Inflammatory macrophage (primary cell): ENCODE results near the gene CAPN14.

Experiments used
- DNase-seq, 2 donors: peaks; one replicate each; pipeline ENCODE4 v3.0.0-alpha.2; 2020 to 2022

Gene CAPN14

DNA sequence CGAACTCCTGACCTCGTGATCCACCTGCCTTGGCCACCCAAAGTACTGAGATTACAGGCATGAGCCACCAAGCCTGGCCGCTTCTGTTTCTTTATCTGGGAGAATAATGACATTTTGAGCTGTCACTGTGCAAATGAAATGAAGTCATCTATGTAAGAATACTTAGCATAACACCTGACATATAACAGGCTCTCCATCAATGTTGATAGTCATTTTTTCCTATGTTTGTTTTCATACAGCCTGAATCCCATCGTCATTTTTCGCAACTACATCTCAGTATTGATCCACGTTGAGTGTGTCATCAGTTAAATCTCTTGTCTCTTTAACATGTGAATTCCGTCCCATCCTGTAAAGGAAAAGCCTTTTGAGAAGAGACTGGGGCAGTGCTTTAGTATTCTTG is 6.4 kb upstream of the CAPN14 start:
- DNase-seq = no peak

DNA sequence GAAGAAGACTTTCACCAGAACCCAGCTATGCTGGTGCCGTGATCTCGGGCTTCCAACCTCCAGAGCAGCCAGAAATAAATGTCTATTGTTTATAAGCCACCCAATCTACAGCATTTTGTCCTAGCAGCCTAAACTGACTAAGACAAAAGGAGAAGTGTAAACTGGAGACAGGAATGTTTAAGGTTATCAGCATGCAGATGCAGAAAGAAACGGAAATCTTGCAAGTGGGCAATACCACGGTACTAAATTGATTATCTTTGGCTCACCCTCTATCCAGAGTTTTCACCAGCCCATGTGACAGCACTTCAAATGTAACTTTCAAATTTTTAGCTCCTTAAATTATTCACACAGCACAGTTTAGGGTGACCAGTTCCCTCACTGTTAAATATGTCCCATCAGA is 5.7 kb upstream of the CAPN14 start:
- DNase-seq = no peak

DNA sequence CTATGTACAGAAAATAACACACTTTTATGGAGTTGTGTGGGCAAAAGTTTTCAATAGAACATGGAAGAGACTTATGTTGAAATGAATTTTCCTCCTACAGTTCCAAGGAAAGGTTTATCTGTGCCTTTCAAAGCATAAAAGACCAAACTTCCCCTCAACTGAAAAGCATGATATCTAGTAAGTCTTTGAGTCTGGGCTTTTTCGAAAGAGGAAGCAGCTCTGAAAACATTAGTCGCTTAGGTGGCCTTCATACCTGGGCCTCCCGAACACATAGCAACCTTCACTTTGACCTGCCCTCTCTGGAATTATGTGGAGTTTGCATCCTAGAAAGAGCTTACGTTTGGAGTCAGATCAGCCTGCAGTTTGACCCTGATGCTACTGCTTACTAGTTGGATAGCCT is 4.8 kb upstream of the CAPN14 start:
- DNase-seq = no peak

DNA sequence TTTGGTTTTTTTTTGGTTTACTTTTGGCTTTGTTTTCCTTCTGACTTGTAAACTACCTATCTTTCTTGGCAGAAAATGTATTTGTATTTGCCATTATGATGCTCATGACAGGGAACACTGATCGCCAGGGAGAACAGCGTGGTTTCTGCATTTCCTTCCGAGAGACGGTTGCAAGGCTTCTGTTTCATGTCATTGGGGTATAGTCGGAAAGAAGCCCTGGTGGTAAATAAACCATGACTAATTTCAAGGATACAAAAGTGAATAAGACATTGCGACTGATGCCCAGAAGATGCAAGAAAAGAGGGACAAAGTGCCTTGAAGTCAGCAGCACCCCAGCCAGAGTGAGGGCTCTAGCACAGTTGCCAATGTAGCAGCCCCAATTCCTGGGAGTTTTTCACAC is 4.2 kb upstream of the CAPN14 start:
- no peak for DNase-seq

DNA sequence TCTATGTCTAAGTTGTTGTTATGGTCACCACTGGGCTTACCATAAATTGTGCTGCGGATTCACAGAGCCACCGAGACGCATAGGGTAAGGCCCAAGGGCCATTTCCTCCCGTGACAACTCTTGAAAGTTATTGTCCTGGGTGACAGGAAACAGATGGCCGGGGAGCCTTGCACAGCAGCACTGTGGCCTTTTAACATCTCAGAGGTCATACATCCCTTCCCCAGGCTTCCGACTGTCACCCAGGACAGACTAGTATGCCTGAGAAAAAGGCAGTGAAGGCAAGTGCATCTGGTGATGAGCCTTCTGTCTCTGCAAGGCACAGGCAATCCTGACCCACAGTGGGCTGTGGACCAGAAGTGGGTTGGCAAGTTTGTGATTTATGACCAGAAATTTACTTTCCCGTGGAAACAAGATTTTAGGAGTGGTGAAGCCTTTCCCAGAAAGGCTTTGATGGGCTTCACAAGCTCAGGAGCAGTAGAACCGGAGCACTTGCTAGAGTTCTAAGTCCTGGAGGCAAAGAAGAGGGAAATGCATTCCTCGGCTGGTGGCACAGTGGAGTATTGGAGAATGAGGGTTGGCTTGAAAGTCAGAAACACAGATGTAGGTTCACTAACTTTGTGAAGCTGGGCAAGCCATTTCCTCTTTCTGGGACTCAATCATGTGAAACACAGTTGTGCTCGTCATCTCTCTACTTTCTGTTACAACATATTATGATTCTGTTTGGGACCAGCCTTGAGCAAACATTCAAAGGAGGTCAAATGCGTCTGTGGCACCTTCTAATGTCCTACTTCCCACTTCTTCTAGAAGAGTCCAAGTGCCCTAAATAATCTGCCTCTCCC is 2.0 kb upstream of the CAPN14 start:
- DNase-seq = peak; percentile 85 to 92

DNA sequence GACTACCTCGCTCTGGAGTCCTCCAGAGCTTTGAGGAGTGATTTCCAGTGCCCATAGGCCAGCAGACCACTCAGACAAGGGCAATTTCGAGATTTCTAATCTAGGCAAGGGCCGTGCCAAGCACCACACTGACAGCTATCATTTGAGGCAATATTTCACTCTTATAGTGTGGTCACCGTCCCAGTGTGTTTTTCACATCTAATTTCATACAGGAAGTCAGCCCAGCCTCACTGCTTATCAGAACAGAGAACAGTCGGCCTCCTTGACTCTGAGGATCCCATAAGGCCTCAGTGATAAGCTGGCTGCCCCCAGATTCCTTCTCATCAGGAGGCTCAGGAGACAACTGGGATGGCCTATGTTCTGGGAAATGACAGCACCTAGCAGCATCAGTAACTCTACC is 581 bp downstream of the CAPN14 start:
- DNase-seq = no peak

DNA sequence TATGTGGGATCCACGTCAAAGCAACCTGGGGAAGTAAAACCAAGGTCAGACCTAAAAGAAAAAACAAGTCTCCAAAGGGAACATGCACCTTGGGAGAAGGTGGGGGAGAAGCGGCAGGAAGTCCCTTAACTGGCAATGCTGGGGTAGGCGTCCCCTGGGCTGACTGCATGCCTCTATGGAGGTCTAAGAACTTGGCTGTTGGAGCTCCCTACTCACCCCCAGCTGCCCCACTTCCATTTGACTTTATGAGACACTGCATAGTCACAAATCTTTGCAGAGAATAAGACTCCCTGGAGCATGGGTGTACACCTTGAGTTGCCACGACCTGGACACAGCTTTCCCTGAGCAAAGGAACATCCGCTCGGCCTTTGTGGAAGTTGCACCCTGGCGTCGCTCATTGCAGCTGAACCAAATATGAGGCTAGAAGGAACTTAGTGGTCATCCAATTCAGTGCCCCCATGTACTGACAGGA is 2.8 kb downstream of the CAPN14 start:
- no peak for DNase-seq

DNA sequence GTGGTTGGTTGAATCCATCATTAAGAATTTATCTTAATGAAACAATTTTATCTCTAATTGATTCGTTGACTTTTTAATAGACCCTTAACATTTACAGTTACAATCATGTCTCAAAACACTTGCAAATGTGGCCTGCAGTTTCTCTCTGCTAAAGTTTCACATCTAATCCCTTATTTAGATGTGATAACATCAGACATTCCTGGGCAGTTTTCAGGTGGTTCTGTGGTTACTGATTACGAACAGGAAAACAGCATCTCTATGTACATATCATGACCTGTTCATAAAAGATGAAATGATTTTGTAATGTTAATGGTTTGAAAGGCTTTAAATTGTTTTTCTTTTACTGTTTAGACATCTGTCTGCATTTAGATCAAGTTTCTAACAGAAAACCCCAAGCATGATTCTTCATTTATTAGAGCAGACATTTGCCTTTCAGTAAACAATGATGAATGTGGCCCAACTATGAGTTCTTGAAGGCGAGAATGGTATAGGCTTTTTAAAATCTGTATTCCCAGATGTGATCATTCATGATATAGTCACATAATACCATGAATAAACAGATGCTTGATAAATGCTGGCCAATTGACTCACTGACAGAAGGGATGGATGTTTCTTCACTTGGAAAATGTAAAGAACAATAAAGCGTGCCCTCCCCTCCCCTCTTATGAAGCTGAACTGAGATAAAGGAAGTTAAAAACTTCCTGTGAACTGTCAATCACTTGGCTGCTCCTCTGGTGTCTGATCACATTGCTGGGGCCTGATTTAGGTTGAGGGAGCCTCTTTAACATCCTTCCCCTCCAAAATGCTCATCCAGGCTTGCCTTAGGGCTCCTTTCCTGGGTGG is 3.5 kb downstream of the CAPN14 start:
- DNase-seq = peak in 1 of 2 donors; percentile 9

DNA sequence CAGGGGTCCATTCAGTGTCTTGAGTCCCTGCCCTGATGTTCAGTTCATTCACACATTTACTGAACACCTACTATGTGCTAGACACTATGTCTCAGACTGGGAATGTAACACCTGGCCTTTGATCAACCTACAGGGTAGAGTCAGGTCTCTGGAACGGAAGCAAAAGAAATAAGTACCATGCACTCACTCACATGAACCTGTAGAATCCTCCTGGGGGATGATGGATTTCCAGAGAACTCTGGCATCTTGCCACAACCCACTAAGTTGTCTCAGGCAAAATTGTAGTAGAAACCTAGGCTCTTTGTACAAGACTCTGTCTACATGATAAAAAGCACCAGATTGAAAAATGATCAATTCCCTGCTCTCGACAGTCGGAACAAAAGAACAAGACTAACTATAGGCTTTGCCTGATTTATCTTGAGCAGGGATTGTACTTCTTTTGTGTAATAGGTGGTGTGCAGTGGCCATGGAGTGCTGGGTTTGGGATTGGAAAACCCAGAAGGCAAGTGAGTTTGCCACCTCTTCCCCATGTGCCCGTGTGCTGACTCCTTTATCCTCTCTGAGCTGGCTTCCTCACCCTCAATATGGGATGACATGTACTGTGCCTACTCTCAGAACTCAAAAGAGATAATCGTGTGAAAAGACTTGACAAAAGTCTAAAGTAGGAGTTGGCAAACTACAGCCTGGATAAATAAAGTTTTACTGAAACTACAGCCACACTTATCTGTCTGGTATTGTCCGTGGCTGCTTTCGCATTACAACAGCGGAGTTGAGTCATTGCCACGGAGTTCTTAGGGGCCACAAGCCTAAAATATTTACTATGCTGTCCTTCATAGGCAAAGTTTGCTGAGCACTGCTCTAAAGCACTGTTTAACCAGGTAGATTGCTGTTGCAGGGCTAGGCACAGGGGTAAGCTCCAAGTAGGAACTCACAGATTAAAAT is 4.4 kb downstream of the CAPN14 start:
- no peak for DNase-seq

DNA sequence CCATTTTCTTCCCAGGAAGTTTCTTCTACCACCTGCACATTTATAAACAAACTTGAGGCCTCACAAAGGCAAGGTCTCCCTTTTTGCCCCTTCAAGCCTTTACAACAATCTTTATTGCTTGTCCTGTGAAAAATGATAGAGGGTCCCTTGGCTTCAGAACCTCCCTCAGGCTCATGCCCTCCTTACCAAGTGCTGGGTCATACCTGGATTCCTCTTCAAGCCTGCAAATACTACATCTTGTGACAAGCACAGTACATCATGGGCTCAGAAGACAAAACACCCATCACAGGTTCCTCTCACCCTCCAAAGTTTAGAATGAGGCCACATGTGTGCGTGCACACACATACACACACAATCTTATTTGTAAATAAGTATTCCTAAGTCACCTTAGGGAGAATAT is 9.1 kb downstream of the CAPN14 start:
- no peak for DNase-seq

DNA sequence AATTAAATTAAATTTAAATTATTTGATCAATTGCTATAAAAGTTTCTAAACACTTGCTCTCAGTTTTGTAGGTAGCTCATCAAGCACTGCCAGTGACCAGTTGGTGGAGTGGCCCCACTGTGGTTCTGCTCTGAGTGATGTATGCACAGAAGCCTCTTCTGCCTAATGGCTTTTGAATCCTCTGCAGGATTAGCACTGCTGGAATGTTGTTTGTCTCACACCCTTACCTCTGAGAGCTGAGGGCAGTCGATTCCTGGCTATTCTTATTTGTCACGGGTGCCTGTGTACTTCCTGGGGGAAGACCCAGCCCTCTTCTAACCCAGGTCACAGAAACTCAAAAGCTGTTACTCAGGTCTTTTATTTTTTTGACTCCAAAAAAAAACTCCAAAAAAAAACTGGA is 9.5 kb downstream of the CAPN14 start:
- DNase-seq = no peak

DNA sequence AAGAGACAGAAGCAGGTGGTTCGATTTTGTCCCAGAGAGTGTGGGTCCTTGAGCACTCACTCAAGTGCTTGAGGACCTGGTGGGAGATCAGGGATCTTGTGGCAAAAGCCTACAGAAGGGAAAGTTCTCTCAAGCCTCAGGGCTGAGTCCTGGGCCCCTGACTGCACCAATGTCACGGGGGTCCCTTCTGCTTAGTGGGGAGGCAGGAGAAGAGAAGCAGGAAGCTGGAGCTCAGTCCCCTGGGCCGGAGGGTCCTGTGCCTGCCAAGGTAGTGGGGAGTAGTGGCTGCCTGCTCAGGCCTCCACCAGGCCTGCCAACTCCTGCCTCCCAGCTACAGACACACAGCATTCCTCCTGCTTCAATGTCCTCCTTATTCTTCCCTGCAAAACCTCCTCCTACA is 11.7 kb downstream of the CAPN14 start:
- no peak for DNase-seq

DNA sequence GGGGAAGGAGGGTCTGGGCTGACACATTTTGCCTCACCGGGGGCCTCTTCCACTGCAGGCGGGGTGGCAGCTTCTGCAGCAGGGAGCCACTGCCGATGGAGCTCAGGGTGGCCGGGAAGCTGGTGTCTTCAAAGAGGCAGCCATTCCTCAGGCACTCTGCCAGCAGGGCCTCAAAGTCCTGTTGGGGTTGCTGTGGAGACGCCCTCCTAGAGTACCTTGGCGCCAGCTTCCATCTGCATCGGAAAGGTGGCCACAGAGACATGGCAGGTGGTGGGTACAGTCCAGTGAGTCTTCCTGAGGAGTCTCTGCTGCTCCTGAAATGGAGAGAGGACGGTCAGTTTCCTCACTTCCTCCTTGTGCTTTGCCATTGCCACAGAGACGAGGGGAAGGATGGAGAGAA is 12.1 kb downstream of the CAPN14 start:
- no peak for DNase-seq

DNA sequence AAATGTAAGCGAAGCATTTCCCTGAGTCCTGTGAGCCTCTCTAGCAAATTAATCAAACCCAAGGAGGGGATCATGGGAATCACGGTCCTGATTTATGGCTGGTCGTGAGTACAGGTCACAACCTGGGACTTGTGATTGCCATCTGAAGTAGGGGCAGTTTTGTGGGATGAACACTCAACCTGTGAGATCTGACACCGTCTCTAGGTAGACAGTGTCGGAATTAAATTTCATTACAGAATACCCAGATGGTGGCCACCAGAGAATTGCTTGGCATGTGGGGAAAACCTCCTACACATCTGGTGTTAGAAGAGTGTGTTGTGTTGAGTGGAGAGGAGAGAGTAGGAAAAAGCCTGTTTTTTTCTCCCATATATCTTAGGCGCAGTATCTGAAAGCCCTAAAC is 12.5 kb downstream of the CAPN14 start:
- no peak for DNase-seq

DNA sequence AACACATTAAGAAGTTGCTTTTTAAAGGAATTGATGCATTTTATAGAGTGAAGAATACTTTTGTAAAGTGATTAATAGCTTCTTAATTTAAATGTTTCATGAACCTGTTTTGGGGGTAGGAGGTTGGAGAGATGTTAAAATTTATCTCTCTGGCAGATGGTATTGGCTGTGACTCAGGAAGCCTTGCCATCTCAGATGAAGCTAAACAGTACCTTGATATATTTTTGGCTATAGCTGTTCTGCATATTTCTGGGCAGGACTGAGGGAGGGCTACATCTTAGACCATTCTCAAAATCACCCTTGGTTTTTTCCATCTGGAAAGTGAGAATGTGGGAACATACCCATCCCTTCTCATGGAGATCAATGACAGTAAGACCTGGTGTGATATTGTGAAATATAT is 13.4 kb downstream of the CAPN14 start:
- DNase-seq = no peak

DNA sequence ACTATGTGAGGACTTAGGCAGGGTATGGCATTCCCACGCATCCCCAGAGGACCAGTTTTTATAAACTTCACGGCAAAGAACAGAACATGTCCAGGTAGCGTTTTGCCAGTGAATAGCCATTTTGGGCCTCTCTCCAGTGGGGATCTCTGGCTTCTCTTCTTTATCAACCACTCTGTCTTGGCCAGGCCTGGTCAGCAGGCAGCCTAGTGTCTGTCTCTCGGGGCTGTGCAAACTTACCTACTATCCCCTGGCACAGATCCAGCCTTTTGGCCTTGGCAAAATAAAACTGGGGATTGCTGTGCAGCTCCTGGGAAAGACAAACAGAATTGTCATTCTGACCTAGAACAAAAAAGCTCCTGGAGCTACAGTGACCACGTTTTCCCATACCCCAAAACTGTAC is 14.5 kb downstream of the CAPN14 start:
- no peak for DNase-seq

DNA sequence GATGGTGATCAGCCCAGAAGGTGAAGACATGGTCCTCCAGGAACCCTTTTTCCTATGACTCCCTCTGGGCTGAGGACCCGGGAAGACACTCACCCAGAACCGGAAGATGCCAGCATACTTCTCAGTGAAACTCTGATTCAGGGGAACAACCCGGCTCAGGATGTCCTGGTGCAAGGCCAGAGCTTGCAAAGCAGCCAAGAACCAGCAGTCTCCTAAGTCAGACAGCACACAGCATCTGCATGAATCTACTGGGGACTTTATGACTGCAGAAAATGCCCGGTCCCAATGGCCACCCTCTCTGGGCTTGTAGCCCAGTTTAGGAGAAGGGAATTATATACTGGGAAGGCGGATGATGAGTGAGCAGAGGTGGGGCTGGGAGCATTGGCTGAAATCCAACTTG is 15.3 kb downstream of the CAPN14 start:
- no peak for DNase-seq

DNA sequence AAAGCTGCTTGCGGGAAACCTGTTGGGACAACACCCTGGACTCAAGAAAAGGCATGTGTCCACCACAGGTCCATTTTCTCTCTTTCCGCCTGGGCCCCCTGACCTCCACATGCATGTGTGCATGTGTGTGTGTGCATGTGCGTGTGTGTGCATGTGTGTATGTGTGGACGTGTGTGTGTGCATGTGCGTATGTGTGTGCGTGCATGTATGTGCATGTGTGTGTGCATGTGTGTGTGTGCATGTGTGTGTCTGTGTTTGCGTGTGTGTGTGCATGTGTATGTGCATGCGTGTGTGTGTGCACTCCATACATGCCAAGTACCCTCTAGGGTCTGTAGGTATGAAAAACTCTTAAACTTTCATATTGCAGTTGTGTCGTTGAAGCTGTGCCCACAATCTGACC is 16.3 kb downstream of the CAPN14 start:
- no peak for DNase-seq

DNA sequence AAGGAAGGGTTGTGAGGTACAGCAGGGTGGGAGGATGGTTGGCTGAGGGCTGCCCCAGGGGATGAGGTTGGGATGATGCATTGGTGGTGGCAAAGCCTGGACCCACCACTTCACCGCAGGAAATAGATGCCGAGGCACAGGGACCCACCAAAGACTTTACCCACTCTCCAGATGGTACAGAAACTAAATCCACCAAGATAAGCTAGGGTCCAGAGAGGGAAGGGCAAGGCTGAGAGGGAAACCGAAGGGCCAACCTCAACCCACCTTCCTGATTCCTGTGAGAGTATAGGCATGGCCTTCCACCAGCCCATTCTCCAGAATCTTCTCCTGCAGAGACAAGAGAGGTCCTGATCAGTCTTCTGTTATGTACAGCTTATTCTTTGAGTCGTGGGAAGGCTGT is 18.1 kb downstream of the CAPN14 start:
- DNase-seq = no peak

DNA sequence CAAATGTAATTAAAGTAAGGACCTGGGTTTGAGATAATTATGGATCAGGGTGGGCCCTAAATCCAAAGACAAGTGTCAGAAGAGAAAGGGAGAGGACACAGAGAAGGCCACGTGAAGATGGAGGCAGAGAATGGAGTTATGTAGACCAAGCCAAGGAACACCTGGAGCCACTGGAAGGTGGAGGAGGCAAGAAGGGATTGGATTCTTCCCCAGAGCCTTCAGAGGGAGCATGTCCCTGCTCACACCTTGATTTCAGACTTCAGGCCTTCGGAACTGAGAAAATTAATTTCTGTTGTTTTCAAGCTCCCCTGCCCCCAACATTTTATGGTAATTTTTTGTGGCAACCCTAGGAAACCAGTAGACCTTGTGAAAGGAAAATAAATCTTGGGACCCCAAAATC is 19.6 kb downstream of the CAPN14 start:
- no peak for DNase-seq

DNA sequence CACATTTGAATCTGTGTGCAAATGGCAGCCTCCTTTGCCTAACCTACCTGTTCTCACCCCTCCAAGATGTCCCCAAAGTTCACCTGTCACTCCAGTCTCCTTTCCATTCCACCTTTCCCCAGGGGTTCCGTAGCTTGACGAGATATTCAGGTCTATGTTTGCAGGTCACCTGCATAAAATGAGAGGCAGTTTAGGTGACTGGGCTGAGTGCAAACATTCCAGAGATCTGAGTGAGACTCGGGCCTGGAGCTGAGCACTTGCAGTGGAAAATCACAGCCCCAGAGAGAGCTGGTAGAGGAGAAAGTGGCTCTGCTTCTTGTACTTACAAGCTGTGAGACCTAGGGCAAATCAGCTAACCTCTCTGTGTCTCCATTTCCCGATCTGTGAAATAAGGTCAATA is 20.1 kb downstream of the CAPN14 start:
- DNase-seq = no peak

DNA sequence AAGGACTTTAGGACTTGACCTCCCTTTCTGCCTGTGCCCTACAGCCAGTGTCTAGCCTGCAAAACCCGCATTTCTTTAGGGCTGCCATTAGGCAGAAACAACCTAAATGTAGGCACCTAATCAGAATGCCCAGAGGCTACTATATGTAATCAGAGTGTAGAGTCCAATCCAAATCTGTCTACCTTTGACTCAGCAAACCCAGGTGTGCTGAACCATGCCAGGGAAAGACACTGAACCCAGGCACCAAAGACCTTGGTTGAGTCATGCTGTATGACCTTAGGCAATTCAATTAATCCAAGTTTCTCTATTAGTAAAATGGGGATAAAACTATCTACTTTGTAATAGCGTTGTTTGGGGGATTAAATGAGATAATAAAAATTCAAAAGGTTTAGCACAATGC is 20.7 kb downstream of the CAPN14 start:
- no peak for DNase-seq

DNA sequence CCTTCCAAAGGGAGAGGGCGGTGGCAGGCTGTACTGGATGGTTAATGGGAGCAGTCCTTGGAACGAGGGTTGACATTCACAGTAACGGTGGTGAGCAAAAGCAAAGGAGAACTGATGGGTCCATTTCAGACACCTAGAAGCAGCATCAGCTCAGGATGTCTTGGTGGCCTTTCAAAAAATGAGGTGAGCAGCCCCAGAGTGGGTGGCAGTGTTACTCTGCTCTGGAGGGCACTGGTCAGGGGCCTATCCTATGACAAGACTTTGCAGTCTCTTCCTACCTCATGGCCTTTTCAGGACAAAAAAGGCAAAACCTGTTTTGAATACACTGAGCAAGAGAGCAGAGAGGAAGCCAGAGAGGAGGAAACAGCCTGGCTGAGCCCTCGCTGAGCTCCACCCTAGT is 23.5 kb downstream of the CAPN14 start:
- DNase-seq = no peak
